HFFc6 (cell line): ENCODE measurements around the gene SLC1A4. TPM values are rescaled to one million over a fixed set of nuclear protein-coding genes. Genes with fewer than 3 reads are reported as not detected.
A peak's percentile ranks its signal among the peaks of the same experiment; 100 is the strongest.

Experiments used
- DNase-seq: peaks from one replicate; pipeline ENCODE4 v3.0.0-alpha.2; 2018
- H3K27ac Mint-ChIP-seq: 2 replicates; pipeline ENCODE4 v1.8.0; 2020; ENCODE audit warnings: mild to moderate bottlenecking, mixed read lengths
- H3K27me3 Mint-ChIP-seq: 2 replicates; pipeline ENCODE4 v1.8.0; 2021; ENCODE audit warnings: mild to moderate bottlenecking, moderate library complexity, mixed read lengths; ENCODE audit not compliant: insufficient read depth
- H3K36me3 Mint-ChIP-seq: 2 replicates; pipeline ENCODE4 v1.8.0; 2021; ENCODE audit warnings: low read depth, mixed read lengths
- H3K4me1 Mint-ChIP-seq: 2 replicates; pipeline ENCODE4 v1.8.0; 2020; ENCODE audit warnings: low read depth, mixed read lengths
- H3K4me3 Mint-ChIP-seq: 2 replicates; pipeline ENCODE4 v1.8.0; 2020; ENCODE audit warnings: mild to moderate bottlenecking, moderate library complexity, mixed read lengths
- H3K9me3 Mint-ChIP-seq: 2 replicates; pipeline ENCODE4 v1.8.0; 2020; ENCODE audit warnings: mild to moderate bottlenecking, mixed read lengths
- CTCF ChIP-seq: fragments of 200-600 bp; sonication (generic); IDR thresholded peaks from 2 replicates; pipeline ENCODE4 v1.5.0; 2021; ENCODE audit warnings: antibody characterized with exemption, mild to moderate bottlenecking
- total RNA-seq, 6 experiments: library from RNA; stranded (reverse); fragmentation: NEBNext Ultra II Directional; extraction: Animal tissue kit (Norgen Biotek cat#: 25700); gene quantifications; 2 replicates in 1 of 6; 3 replicates in 5 of 6; pipeline ENCODE4 v1.2.3, GENCODE V29; 2021

Gene SLC1A4
- total RNA-seq, 6 experiments from 2014 or later: 7.2 to 10.3 (median 9.0) TPM

- Mint-ChIP-seq H3K9me3 (peaks cover 6% of the 10 kb centered on the region), H3K4me1 (peaks cover 40% of the 10 kb centered on the region)
- no peak for TF ChIP-seq CTCF
Measured at GRCh38 chr2:65053199-65053598, 64.0 kb downstream of the SLC1A4 start.

GRCh38 chr2:65054749-65055421, 65.7 kb downstream of the SLC1A4 start:
- Mint-ChIP-seq H3K27me3 (peaks cover 3% of the 10 kb centered on the region), H3K4me3 (peak overlapping the region; percentile 98), H3K4me1 (peaks cover 40% of the 10 kb centered on the region), H3K36me3 (no peaks in the 10 kb centered on the region), H3K27ac (no peak overlapping the region), H3K9me3 (no peaks in the 10 kb centered on the region)
- DNase-seq: no peak
- TF ChIP-seq CTCF: no peak

More at GRCh38 chr2:65053199-65053598, 64.0 kb downstream of the SLC1A4 start:
- Mint-ChIP-seq H3K27me3 (peaks cover 3% of the 10 kb centered on the region), H3K27ac (no peak overlapping the region), H3K36me3 (peaks cover 6% of the 10 kb centered on the region; the same call in 1 of the 2 replicates), H3K4me3 (no peak overlapping the region)
- no peak for DNase-seq

- no peak for TF ChIP-seq CTCF
- no peaks in the 10 kb centered on the region for H3K36me3 Mint-ChIP-seq
- no peak for DNase-seq
- H3K27me3 Mint-ChIP-seq: peaks cover 3% of the 10 kb centered on the region
- H3K9me3 Mint-ChIP-seq: no peaks in the 10 kb centered on the region
- H3K4me3 Mint-ChIP-seq: peak overlapping the region; percentile 98
- peaks cover 39% of the 10 kb centered on the region for H3K4me1 Mint-ChIP-seq
- peak overlapping the region; percentile 57 for H3K27ac Mint-ChIP-seq
Measured at GRCh38 chr2:65055422-65056214, 66.4 kb downstream of the SLC1A4 start.

GRCh38 chr2:65056215-65057053, 67.2 kb downstream of the SLC1A4 start, which contains the start of gene CEP68:
TSS of gene CEP68 (plus strand) at chr2:65056416. CDS start at chr2:65069445, 13,029 bp downstream.
- H3K27me3 Mint-ChIP-seq: peaks cover 3% of the 10 kb centered on the region
- H3K27ac Mint-ChIP-seq: peak within 1 kb of the TSS; percentile 78
- peak; percentile 96 for DNase-seq
- no peak; the same call in 1 of the 2 replicates for TF ChIP-seq CTCF
- peaks cover 30% of the 10 kb centered on the region for H3K4me1 Mint-ChIP-seq
- no peaks in the 10 kb centered on the region for H3K36me3 Mint-ChIP-seq
- H3K4me3 Mint-ChIP-seq: peak within 1 kb of the TSS; percentile 98
- H3K9me3 Mint-ChIP-seq: no peaks in the 10 kb centered on the region

- Mint-ChIP-seq H3K9me3 (no peaks in the 10 kb centered on the region), H3K36me3 (no peaks in the 10 kb centered on the region), H3K27ac (peak overlapping the region; percentile 78), H3K27me3 (peaks cover 1% of the 10 kb centered on the region), H3K4me1 (peaks cover 25% of the 10 kb centered on the region), H3K4me3 (peak overlapping the region; percentile 90)
- DNase-seq: no peak
- no peak for TF ChIP-seq CTCF
Measured at GRCh38 chr2:65057054-65057375, 67.8 kb downstream of the SLC1A4 start.
